Left ventricle myocardium inferior (tissue), 1 donor: ENCODE measurements around the gene MAEA. TPM values are rescaled to one million over a fixed set of nuclear protein-coding genes. Genes with fewer than 3 reads are reported as not detected.
"Not testable (repeated sequence)": the region's sequence is repeated elsewhere in the genome, so short reads cannot be mapped to it uniquely, and the experiment has no call there.

Experiments used
- DNase-seq: peaks from one replicate; pipeline ENCODE4 v3.0.0-alpha.2; 2020
- H3K27ac ChIP-seq: fragments of 200-600 bp; replicated peaks from 2 replicates; pipeline ENCODE4 v1.8.0; 2021
- H3K27me3 ChIP-seq: fragments of 200-600 bp; 2 replicates; pipeline ENCODE4 v1.8.0; 2021; ENCODE audit warnings: low read depth
- H3K36me3 ChIP-seq: fragments of 200-600 bp; 2 replicates; pipeline ENCODE4 v1.8.0; 2021
- H3K4me1 ChIP-seq: fragments of 200-600 bp; 2 replicates; pipeline ENCODE4 v1.8.0; 2021
- H3K4me3 ChIP-seq: fragments of 200-600 bp; 2 replicates; pipeline ENCODE4 v1.8.0; 2021; ENCODE audit warnings: mild to moderate bottlenecking, moderate library complexity
- H3K9me3 ChIP-seq: fragments of 200-600 bp; replicated peaks from 2 replicates; pipeline ENCODE4 v1.8.0; 2021
- CTCF ChIP-seq: fragments of 200-600 bp; IDR thresholded peaks from 2 replicates; pipeline ENCODE4 v1.8.0; 2021; ENCODE audit warnings: antibody characterized with exemption, mild to moderate bottlenecking, borderline replicate concordance
- intact Hi-C: fragments of 100-400 bp; cut with micrococcal nuclease; formaldehyde crosslinking; loops from one replicate; pipeline ENCODE4 v1.11.0; 2022
- total RNA-seq: library from RNA; stranded (reverse); fragmentation: NEBNext Ultra II Directional; extraction: Animal tissue kit (Norgen Biotek cat#: 25700); gene quantifications from one replicate; pipeline ENCODE4 v1.2.1, GENCODE V29; 2021
- donor health status: DM: no; HTN: yes; CAD: no; lungs with severe emphysema.

The MAEA gene
- total RNA-seq, 1 donor from 2014 or later = 49.5 TPM

- Histone ChIP-seq H3K4me3 (no peak overlapping the region), H3K4me1 (peaks cover 8% of the 10 kb centered on the region), H3K9me3 (no peaks in the 10 kb centered on the region), H3K36me3 (peaks cover 70% of the 10 kb centered on the region), H3K27me3 (no peaks in the 10 kb centered on the region), H3K27ac (no peak overlapping the region)
- no peak for TF ChIP-seq CTCF
- intact Hi-C loops = no loop called here
- DNase-seq = no peak
Measured at GRCh38 chr4:1331591-1332353, 42.1 kb downstream of the MAEA start.

- intact Hi-C loops = no loop called here
- Histone ChIP-seq H3K9me3 (no peaks in the 10 kb centered on the region), H3K27me3 (no peaks in the 10 kb centered on the region), H3K27ac (no peak overlapping the region), H3K36me3 (peaks cover 70% of the 10 kb centered on the region), H3K4me1 (peaks cover 8% of the 10 kb centered on the region), H3K4me3 (no peak overlapping the region)
- no peak for TF ChIP-seq CTCF
- DNase-seq = no peak
Measured at GRCh38 chr4:1332686-1333085, 43.0 kb downstream of the MAEA start.

- no peak for DNase-seq
- H3K27ac ChIP-seq = peak overlapping the region; percentile 19
- intact Hi-C loops = no loop called here
Measured at GRCh38 chr4:1333256-1333655, 43.6 kb downstream of the MAEA start.

GRCh38 chr4:1333851-1334578, 44.3 kb downstream of the MAEA start:
- H3K9me3 ChIP-seq, H3K27me3 ChIP-seq, H3K4me3 ChIP-seq, H3K4me1 ChIP-seq, intact Hi-C loops, H3K27ac ChIP-seq, DNase-seq: not testable (repeated sequence)
- peaks cover 70% of the 10 kb centered on the region for H3K36me3 ChIP-seq

More at GRCh38 chr4:1333256-1333655, 43.6 kb downstream of the MAEA start:
- Histone ChIP-seq H3K9me3 (no peaks in the 10 kb centered on the region), H3K27me3 (no peaks in the 10 kb centered on the region), H3K4me3 (no peak overlapping the region), H3K4me1 (peaks cover 8% of the 10 kb centered on the region), H3K36me3 (peaks cover 70% of the 10 kb centered on the region)
- TF ChIP-seq CTCF = no peak

GRCh38 chr4:1334579-1334895, 44.8 kb downstream of the MAEA start:
- TF ChIP-seq CTCF = no peak
- Histone ChIP-seq H3K36me3 (peaks cover 71% of the 10 kb centered on the region), H3K27me3 (no peaks in the 10 kb centered on the region), H3K4me3 (no peak overlapping the region), H3K9me3 (no peaks in the 10 kb centered on the region), H3K27ac (no peak overlapping the region), H3K4me1 (peaks cover 4% of the 10 kb centered on the region)
- no peak for DNase-seq
- intact Hi-C loops = no loop called here

GRCh38 chr4:1335193-1335883, 45.6 kb downstream of the MAEA start:
- H3K9me3 ChIP-seq, intact Hi-C loops, H3K4me1 ChIP-seq, DNase-seq, H3K4me3 ChIP-seq, H3K27me3 ChIP-seq, H3K27ac ChIP-seq: not testable (repeated sequence)
- peaks cover 74% of the 10 kb centered on the region for H3K36me3 ChIP-seq
